SIG-M5 treated with dmso at 0.1 percent for 504 hours (cell line): ENCODE data around the gene ENPP1.

Source experiments
- DNase-seq: peaks from one replicate; lab custom pipeline; 2025; ENCODE audit not compliant: unreplicated experiment; lab: John Stamatoyannopoulos, UW

The ENPP1 gene

GRCh38 chr6:131784561-131784960 is 23.3 kb upstream of the ENPP1 start:
- no peak for DNase-seq

- no peak for DNase-seq
Observed at GRCh38 chr6:131787079-131787478, 20.7 kb upstream of the ENPP1 start.

- DNase-seq, result no peak
Observed at GRCh38 chr6:131787766-131788712, 19.8 kb upstream of the ENPP1 start.

GRCh38 chr6:131789219-131789618 is 18.6 kb upstream of the ENPP1 start:
- DNase-seq, result peak; percentile 8

DNA sequence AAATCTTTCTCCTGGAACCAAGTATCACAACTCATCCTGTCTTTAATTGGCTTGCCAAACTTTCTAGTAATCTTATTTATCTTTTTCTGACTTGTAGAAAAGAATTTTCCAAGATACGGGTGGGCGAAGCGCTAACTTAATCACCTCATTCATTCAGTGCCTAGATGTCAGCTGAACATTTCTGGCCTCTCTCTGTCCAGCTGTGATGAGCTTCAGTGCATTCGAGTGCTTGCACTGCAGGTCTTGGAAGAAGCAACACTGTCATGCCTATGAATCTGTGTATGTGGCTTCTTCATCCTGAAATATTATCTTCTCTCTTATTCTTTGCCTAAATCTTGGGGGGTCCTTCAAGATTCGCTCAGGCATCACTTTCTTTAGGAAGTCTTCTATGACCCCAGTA is 16.3 kb upstream of the ENPP1 start:
- no peak for DNase-seq

GRCh38 chr6:131792091-131792496 is 15.7 kb upstream of the ENPP1 start:
- no peak for DNase-seq

GRCh38 chr6:131795366-131795765 is 12.5 kb upstream of the ENPP1 start:
- DNase-seq, result no peak

DNA sequence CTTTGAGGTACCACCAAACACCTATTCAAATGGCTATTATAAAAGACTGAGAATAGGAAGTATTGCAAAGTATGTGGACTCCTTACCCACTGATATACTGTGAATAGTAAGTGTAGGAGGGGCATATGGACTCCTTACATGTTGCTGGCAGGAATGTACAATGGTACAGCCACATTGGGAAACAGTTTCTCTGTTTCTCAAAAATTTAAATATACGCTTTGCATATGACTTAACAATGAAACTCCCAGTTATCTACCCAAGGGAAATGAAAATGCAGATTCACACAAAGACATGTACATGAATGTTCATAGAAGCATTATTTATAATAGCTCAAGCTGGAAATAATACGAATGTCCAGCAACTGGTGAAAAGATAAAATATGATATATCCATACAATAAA is 5.5 kb upstream of the ENPP1 start:
- DNase-seq, result no peak

DNA sequence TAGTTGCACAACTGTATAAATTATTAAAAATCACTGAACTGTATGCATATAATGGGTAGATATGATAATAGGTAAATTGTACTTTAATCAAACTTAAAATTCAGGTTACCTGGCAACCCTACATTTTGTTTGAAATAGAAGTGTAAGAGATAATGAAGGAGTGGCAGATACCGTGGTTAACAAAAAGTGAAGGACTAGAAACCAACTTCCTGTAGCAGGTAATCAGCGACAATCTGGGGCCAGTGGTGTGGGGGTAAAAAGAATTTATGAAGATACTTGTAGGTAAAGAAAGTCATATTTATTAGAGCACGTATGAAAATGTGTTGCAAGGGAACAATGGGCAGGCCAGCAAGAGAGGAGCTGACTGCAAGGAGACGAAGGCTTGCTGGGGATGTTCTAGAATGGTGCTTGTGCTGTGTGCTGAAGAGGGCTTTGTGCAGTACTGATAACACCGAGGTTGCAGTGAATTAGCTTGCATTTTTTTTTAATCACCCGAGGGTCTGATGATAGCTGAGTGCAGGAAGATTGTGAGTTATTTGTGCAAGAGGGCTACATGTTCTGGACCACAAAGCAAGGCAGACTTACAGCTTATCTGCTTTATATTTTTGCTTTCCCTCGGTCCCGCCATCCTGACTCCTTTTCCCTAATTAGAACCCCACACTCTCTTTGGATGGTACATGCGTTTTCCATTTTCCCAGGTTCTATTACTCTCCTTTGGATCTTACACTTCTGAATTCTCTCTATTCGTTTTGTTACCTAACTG is 4.6 kb upstream of the ENPP1 start:
- DNase-seq, result no peak

DNA sequence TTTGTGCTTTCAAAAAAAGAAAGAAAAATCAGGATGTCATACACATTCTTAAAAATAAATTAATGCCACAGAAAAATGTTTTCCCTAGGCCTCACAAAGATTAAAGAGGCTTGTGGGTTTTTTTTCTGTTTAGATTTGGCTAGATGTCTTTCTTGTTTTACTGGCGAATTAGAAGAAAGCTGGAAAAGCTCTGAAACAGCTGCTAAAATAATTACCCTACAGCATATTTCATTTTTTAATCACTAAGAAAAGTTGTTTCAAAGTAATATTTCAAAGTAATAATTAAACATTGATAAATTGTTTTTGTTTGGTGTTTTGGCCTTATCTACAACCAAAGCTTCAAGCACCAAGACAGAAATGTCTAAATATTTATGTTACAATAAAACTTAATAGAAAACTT is 3.7 kb upstream of the ENPP1 start:
- no peak for DNase-seq

DNA sequence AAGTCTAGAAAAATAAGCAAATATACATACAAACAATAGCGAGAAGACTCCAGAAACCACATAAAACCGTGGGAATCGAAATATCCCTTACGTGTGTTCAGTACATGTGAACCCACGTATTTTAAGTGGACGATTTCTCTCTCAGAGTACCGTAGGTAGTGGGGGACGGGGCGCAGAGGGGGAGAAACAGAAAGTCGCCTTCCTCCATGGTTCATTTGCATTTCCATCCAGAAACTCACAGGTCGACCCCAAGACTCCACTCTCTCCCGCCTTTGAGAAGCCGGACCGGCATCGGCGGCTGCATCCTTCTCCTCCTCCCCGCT is 538 bp upstream of the ENPP1 start:
- no peak for DNase-seq

DNA sequence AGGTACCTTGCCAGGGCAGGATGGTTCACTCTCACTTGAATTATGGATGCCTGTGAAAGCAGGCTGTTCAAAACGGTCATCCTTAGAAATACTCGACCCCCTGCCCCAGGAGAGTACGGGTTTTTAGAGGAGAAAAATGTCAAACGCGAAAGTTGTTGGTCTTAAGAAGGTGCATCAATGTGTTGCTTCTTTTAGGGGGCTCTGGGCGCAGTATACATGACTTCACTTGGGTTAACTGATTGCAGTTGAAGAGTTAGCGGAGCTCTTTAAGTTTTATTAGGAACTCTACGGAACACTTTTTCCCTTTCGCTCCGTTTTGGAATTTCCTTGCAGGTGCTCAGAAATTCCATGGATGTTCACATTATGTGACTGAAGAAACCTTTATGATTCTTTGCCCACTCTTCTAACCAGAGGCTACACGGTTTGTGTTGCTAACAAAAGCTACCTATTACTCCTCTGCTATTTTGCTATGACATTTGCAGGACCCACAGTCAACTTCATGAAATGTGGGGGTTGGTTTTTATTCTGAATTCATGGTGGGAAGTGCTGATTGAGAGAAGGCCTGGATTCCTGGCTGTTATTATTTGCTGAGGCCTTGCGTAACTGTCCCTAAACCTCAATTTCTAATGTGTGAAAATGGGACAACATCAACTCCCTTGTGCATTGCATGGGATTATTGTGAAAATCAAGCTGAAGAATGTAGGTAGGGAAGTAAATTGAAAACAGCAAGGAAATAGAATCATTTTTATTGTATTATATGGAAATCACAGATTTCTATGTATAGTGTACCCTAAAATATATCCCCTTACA is 845 bp downstream of the ENPP1 start:
- DNase-seq, result no peak

- DNase-seq, result no peak
Observed at GRCh38 chr6:131811500-131811899, 3.7 kb downstream of the ENPP1 start.

DNA sequence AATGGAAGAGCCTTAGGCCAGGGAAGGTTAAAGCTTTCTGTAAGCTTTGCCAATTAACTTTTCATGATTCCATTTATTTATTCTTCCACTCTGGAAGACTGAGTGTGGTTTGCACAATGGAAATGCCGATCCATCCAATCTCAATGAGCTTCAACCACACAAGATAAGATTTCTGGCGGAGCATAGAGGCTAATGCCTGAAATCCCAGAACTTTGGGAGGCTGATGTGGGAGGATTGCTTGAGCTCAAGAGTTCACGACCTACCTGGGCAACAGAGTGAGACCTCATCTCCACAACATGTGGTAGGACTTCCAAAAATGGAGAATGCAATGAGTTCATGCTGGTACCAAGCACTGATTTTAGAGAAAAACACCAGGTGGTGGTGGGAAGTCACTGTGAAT is 6.2 kb downstream of the ENPP1 start:
- DNase-seq, result no peak

GRCh38 chr6:131816869-131817268 is 9.0 kb downstream of the ENPP1 start:
- DNase-seq, result no peak

DNA sequence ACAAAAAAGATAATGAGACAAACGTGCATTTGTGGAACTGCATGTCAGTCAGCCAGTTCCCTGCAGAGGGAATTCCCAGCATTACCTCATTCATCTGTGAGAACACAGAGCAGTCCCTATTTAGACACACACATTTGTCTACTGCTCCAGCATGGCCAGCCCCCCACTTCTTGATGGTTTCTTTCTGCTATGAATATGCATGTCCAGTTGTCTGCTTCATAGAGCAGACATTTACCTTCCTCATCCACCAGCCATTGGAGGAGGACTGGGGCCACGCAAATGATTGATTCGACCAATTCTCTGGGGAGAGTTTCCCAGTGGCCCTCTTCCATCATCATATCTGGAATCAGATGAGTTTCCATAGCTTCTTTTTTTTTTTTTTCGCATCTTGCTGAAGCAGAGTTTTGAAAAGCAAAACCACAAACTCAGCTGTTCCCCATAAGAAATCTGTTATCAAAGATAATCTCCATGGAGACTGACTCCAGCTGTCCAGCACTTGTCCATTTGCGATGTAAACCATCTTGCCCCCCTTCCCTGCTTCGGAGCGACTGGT is 11.8 kb downstream of the ENPP1 start:
- no peak for DNase-seq

DNA sequence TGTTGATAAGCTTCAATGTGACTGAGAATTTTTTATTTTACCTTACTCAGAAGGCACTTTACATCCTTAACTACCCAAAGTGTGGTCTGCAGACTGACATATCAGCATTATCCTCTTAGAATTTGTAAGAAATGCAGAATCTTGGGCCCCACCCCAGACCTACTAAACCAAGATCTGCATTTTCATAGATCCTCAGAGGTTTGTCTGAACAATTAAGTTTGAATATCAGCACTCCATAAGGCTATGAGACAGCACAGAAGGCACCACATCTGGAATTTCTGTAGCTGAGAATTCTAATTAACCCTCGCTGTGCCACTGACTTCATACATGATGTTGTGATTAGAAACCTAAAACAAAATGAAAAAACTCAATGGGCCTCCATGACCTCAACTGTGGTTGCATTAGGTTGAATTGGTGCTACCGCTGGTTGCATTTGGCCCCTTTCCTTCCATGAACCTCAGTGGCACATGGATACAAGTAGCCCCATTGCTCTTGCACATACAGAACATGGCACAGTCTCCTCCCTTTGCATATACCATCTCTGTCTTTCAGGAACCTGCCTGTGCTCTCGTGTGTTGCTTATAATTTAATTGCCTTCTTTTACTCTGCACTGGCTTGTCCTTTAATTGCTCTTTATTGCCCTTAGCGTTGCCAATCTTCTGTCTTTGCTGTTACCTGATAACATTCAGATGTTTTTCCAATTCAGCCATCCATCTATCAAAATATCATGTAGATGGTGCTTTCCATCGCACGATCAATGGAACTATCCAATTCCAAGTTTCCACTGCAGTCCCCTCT is 13.4 kb downstream of the ENPP1 start:
- DNase-seq, result no peak

- DNase-seq, result no peak
Observed at GRCh38 chr6:131822119-131822518, 14.3 kb downstream of the ENPP1 start.

- peak; percentile 11 for DNase-seq
Observed at GRCh38 chr6:131823276-131823902, 15.6 kb downstream of the ENPP1 start.

DNA sequence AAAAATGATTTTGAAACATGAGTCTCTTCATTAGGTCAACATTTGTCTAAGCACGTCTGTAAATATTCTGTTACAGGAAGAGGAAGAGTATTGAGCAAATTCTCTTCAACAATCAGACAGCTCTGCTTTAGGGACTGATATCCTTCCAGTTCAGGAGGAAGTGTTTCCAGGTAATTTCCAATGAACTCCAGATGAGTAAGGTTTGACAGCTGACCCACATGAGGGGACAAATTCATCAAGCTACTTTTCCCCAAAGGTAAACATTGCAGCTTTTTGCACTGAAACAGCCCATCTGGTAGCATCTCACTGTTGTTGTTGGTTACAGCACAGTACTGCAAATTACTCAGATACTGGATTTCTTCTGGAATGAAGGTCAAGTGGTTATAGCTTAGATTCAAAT is 18.1 kb downstream of the ENPP1 start:
- no peak for DNase-seq
